Skeletal muscle satellite cell (primary cell): ENCODE measurements around the gene CCDC127.

ENCODE experiments used
- H3K27me3 ChIP-seq: 2 replicates; pipeline ENCODE4 v1.7.0; 2013; ENCODE audit warnings: low read length; ENCODE audit not compliant: control insufficient read depth, insufficient read depth
- H3K36me3 ChIP-seq: 2 replicates; pipeline ENCODE4 v1.7.0; 2013; ENCODE audit warnings: mild to moderate bottlenecking, control low read depth, low read length; ENCODE audit not compliant: insufficient read depth
- H3K4me1 ChIP-seq: 2 replicates; pipeline ENCODE4 v1.7.0; 2013; ENCODE audit warnings: low read length; ENCODE audit not compliant: control insufficient read depth, insufficient read depth
- H3K4me2 ChIP-seq: 2 replicates; pipeline ENCODE4 v1.7.0; 2013; ENCODE audit warnings: mild to moderate bottlenecking, low read length
- H3K4me3 ChIP-seq: 2 replicates; pipeline ENCODE4 v1.7.0; 2013; ENCODE audit warnings: low read length
- H3K9ac ChIP-seq: 2 replicates; pipeline ENCODE4 v1.7.0; 2013; ENCODE audit warnings: mild to moderate bottlenecking, low read depth, low read length, moderate library complexity
- H3K9me3 ChIP-seq: replicated peaks from 2 replicates; pipeline ENCODE4 v1.7.0; 2013; ENCODE audit warnings: mild to moderate bottlenecking, control low read depth, low read length

CCDC127 gene

GRCh38 chr5:174291-174600 lies 43.7 kb downstream of the CCDC127 start:
- H3K4me3 ChIP-seq, result no peak overlapping the region
- no peak overlapping the region for H3K4me2 ChIP-seq
- H3K36me3 ChIP-seq, result no peaks in the 10 kb centered on the region
- no peaks in the 10 kb centered on the region for H3K9me3 ChIP-seq
- H3K4me1 ChIP-seq, result peaks cover 9% of the 10 kb centered on the region
- peaks cover 63% of the 10 kb centered on the region for H3K27me3 ChIP-seq
- H3K9ac ChIP-seq, result no peak overlapping the region

- no peaks in the 10 kb centered on the region for H3K9me3 ChIP-seq
- H3K27me3 ChIP-seq, result peaks cover 57% of the 10 kb centered on the region
- peaks cover 15% of the 10 kb centered on the region for H3K4me1 ChIP-seq
- H3K4me2 ChIP-seq, result no peak overlapping the region
- H3K36me3 ChIP-seq, result no peaks in the 10 kb centered on the region
- no peak overlapping the region for H3K9ac ChIP-seq
- H3K4me3 ChIP-seq, result no peak overlapping the region
These were observed 44.3 kb downstream of the CCDC127 start for GRCh38 chr5:173392-174290.

- Histone ChIP-seq H3K4me1 (peaks cover 22% of the 10 kb centered on the region), H3K4me2 (no peak overlapping the region), H3K9me3 (no peaks in the 10 kb centered on the region), H3K27me3 (peaks cover 49% of the 10 kb centered on the region), H3K4me3 (no peak overlapping the region), H3K36me3 (no peaks in the 10 kb centered on the region), H3K9ac (no peak overlapping the region)
These were observed 45.1 kb downstream of the CCDC127 start for GRCh38 chr5:172841-173251.

GRCh38 chr5:172421-172820 lies 45.5 kb downstream of the CCDC127 start:
- no peaks in the 10 kb centered on the region for H3K9me3 ChIP-seq
- H3K4me1 ChIP-seq, result peaks cover 24% of the 10 kb centered on the region
- no peaks in the 10 kb centered on the region for H3K36me3 ChIP-seq
- H3K9ac ChIP-seq, result no peak overlapping the region
- no peak overlapping the region for H3K4me2 ChIP-seq
- peaks cover 45% of the 10 kb centered on the region for H3K27me3 ChIP-seq
- H3K4me3 ChIP-seq, result no peak overlapping the region

- Histone ChIP-seq H3K27me3 (peaks cover 45% of the 10 kb centered on the region), H3K4me1 (peaks cover 24% of the 10 kb centered on the region), H3K36me3 (no peaks in the 10 kb centered on the region), H3K9ac (no peak overlapping the region), H3K9me3 (no peaks in the 10 kb centered on the region), H3K4me3 (no peak overlapping the region), H3K4me2 (no peak overlapping the region)
These were observed 46.1 kb downstream of the CCDC127 start for GRCh38 chr5:171801-172331.

GRCh38 chr5:170971-171800 lies 46.8 kb downstream of the CCDC127 start:
- Histone ChIP-seq H3K4me3 (no peak overlapping the region), H3K4me2 (no peak overlapping the region), H3K27me3 (peaks cover 38% of the 10 kb centered on the region), H3K9me3 (no peaks in the 10 kb centered on the region), H3K36me3 (no peaks in the 10 kb centered on the region), H3K9ac (no peak overlapping the region), H3K4me1 (peaks cover 24% of the 10 kb centered on the region)

- no peaks in the 10 kb centered on the region for H3K9me3 ChIP-seq
- H3K36me3 ChIP-seq, result no peaks in the 10 kb centered on the region
- H3K27me3 ChIP-seq, result peaks cover 33% of the 10 kb centered on the region
- H3K9ac ChIP-seq, result no peak overlapping the region
- H3K4me3 ChIP-seq, result no peak overlapping the region
- peaks cover 24% of the 10 kb centered on the region for H3K4me1 ChIP-seq
- H3K4me2 ChIP-seq, result no peak overlapping the region
These were observed 48.2 kb downstream of the CCDC127 start for GRCh38 chr5:169728-170094.

GRCh38 chr5:169071-169727 lies 48.8 kb downstream of the CCDC127 start:
- peaks cover 32% of the 10 kb centered on the region for H3K27me3 ChIP-seq
- H3K9ac ChIP-seq, result no peak overlapping the region
- H3K4me2 ChIP-seq, result no peak overlapping the region
- H3K9me3 ChIP-seq, result no peaks in the 10 kb centered on the region
- H3K36me3 ChIP-seq, result no peaks in the 10 kb centered on the region
- H3K4me1 ChIP-seq, result peaks cover 24% of the 10 kb centered on the region
- H3K4me3 ChIP-seq, result no peak overlapping the region

- Histone ChIP-seq H3K9me3 (no peaks in the 10 kb centered on the region), H3K9ac (peak overlapping the region; percentile 25), H3K27me3 (peaks cover 25% of the 10 kb centered on the region), H3K4me3 (no peak overlapping the region), H3K4me2 (peak overlapping the region; percentile 38), H3K4me1 (peaks cover 24% of the 10 kb centered on the region), H3K36me3 (no peaks in the 10 kb centered on the region)
These were observed 49.8 kb downstream of the CCDC127 start for GRCh38 chr5:167982-168660.

GRCh38 chr5:167511-167910 lies 50.4 kb downstream of the CCDC127 start:
- no peak overlapping the region for H3K9ac ChIP-seq
- no peaks in the 10 kb centered on the region for H3K9me3 ChIP-seq
- H3K27me3 ChIP-seq, result peaks cover 20% of the 10 kb centered on the region
- H3K4me3 ChIP-seq, result no peak overlapping the region
- H3K4me1 ChIP-seq, result peaks cover 24% of the 10 kb centered on the region
- no peaks in the 10 kb centered on the region for H3K36me3 ChIP-seq
- no peak overlapping the region for H3K4me2 ChIP-seq
